Measurements from ENCODE around the gene FGF13. TPM values are rescaled to one million over a fixed set of nuclear protein-coding genes. Genes with fewer than 3 reads are reported as not detected.

FGF13 gene
- not detected for total RNA-seq

DNA sequence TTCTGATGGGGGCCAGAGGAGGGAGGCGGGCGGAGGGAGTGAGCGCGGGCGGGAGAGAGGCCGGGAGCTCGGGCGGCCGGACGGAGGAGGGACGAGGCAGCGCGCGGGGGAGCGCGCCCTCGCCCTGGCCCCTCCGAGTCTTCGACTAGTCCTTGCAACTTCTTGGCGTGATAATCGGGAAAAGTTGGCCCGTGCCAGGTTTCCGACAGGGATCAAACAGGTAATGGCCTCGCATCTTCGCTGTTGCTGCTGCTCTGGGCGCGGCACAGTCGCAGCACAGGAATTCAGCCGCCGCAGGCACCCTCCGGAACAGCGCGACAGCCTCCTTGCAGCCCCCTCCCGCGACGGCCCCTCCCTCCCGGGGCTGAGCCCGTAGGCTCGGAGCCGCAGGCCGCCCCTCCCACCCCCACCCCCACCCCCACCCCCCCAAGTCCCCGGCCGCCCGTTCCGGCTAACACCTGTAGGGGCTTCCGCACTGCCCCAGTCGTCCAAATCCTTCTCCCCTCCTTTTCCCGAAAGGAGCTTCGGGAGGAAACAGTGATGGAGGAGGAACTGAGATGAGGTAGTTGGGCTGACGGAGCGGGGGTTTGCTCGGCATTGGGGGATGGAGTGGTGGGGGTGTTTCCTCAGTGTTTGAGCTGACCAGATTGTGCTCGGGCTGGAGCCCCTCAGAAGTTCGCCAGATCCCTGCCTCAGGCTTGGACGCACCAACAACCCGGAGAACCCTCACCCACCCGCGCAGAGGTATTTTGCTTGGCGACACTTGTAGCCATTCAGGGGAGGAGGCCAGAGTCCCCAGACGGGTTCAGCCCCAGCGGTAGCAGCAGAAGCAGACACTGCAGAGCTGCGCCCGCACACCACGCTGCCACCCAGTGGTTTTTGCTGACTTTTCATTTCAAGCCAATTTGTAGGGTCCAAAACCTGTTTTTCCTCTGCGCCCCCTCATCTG lies at the start of gene FGF13:
Gene FGF13, minus strand, starts transcription at position 319 of the 949 bp plus-strand sequence. CDS start 714 bp downstream, outside the sequence.
- no peak within 1 kb of the TSS for H3K27ac Mint-ChIP-seq

DNA sequence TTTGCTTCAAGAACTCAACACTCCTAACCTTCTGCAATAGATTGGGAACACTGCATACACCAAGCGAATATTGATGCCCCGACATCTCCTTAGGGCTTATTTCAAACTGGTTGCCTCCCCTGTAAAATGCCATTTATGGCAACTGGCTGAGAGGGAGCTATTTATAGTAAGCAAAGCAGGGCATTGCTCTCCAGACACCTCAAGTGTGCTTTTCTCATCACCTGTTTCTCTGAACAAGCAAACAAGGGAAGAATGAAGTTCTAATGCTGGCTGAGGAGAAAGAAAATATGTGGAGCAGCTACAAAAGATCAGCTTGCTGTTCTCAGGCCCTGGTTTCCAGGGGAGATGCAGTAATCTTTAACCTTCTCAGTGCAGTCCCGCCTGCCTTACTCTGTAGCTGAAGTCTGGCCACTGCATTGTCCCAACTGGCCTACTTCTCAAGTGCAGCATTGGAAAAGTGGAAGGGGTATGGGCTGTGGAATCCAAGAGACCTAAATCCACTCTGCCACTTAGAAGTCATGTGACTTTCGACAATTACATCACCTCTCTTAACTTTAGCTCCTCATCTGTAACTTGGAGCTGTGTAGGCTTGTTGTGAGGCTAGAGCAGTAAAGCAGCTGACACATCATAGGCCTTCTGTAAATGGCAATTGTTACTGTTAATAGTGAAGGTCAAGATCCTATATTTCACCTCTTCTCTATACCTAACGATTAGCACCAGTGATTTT lies 47.9 kb upstream of the FGF13 start:
- DNase-seq (no peak), ATAC-seq (ENCODE audit: low read depth) (no peak)
- Mint-ChIP-seq H3K27ac (no peak overlapping the region), H3K36me3 (no peaks in the 10 kb centered on the region), H3K4me1 (no peaks in the 10 kb centered on the region), H3K27me3 (no peaks in the 10 kb centered on the region), H3K9me3 (no peaks in the 10 kb centered on the region), H3K4me3 (no peak overlapping the region)
- POLR2A ChIA-PET: no interaction called here

More for the DNA sequence above, at the start of gene FGF13:
- no peak for ATAC-seq (ENCODE audit: low read depth)
- Mint-ChIP-seq H3K4me3 (no peak within 1 kb of the TSS), H3K4me1 (no peaks in the 10 kb centered on the region), H3K36me3 (no peaks in the 10 kb centered on the region), H3K27me3 (peaks cover 33% of the 10 kb centered on the region), H3K9me3 (no peaks in the 10 kb centered on the region)
- POLR2A ChIA-PET: no interaction called here
- DNase-seq: peak; percentile 19

DNA sequence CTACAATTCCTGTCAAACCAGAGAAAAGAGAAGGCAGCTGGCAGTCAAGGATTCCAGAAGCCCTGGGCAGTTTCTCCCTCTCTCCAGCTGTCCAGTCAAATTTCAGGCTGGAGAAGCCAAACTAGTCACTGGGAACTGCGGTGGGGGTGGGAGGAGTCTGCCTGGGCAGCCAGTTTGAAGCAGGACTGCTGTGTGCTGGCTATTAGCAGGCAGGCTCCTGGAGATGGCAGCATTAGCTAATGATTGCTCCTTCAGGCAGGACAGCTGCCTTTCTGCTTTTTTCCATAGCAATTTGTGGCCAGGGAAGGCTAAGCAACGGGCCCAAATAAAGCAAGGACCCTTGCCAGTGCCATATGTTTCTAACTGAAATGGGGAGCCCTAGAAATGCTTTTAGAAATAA lies 44.7 kb upstream of the FGF13 start:
- H3K36me3 Mint-ChIP-seq: no peaks in the 10 kb centered on the region
- ATAC-seq (ENCODE audit: low read depth) (no peak), DNase-seq (no peak)
- no peak overlapping the region for H3K4me3 Mint-ChIP-seq
- POLR2A ChIA-PET: no interaction called here
- H3K27me3 Mint-ChIP-seq: no peaks in the 10 kb centered on the region
- no peaks in the 10 kb centered on the region for H3K9me3 Mint-ChIP-seq
- no peaks in the 10 kb centered on the region for H3K4me1 Mint-ChIP-seq
- H3K27ac Mint-ChIP-seq: no peak overlapping the region

DNA sequence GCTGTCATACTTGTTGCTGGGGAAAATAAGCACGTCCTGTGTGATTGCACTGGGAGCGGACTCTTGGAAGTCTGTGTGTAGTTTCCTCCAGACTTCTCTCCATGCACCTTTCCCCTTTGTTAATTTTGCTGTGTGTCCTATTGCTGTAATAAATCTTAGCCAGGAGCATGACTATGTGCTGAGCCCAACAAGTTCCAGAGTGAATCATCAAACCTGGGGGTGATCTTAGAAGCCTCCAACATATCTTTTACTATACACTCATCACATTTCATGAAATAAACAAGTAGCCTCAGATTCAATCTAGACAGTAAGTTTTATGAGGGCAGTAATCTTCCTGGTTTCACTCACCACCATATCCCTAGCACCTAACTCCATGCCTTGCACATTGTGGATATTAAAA lies 43.3 kb upstream of the FGF13 start:
- POLR2A ChIA-PET: no interaction called here
- no peaks in the 10 kb centered on the region for H3K27me3 Mint-ChIP-seq
- H3K27ac Mint-ChIP-seq: no peak overlapping the region
- no peak for DNase-seq
- no peak for ATAC-seq (ENCODE audit: low read depth)
- no peaks in the 10 kb centered on the region for H3K9me3 Mint-ChIP-seq
- no peaks in the 10 kb centered on the region for H3K36me3 Mint-ChIP-seq
- no peak overlapping the region for H3K4me3 Mint-ChIP-seq
- H3K4me1 Mint-ChIP-seq: no peaks in the 10 kb centered on the region

DNA sequence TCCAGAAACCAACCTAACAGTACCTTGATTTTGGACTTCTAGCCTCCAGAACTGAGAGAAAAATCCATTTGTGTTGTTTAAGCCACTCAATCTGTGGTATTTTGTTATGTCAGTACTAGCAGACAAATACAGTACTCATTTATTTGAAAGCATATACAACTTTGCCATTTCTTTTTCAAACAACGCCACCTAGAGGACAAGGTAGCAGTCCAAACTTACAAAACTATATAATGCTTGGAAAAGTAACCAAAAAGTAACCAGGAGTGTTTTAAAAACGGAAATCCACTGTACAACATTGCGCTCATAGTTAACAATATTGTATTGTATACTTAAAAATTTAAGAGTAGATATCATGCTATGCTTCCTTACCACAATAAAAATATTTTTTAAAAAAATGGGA lies 37.0 kb upstream of the FGF13 start:
- no peak overlapping the region for H3K27ac Mint-ChIP-seq
- no peak overlapping the region for H3K4me3 Mint-ChIP-seq
- H3K27me3 Mint-ChIP-seq: no peaks in the 10 kb centered on the region
- H3K9me3 Mint-ChIP-seq: no peaks in the 10 kb centered on the region
- H3K36me3 Mint-ChIP-seq: no peaks in the 10 kb centered on the region
- POLR2A ChIA-PET: no interaction called here
- peaks cover 1% of the 10 kb centered on the region for H3K4me1 Mint-ChIP-seq
- DNase-seq (no peak), ATAC-seq (ENCODE audit: low read depth) (no peak)

DNA sequence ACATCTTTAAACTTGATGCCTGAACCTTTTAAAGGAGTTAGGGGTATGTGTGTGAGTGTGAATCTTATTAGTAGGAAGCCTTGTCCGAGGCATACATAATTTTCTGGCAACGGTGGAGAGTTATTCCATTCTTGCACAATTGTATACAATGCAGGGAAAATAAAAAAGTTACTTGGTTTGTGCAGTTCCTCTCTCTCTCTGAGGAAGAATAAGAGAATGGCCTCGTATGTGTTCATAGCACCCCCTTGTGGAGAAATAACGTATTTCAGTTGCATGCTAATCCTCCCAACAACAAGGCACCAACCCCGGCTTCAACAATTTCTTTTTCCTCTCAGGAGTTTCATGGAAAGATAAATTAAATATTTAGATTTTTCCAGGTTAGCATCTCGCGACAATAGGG lies 33.7 kb upstream of the FGF13 start:
- no peak for ATAC-seq (ENCODE audit: low read depth)

DNA sequence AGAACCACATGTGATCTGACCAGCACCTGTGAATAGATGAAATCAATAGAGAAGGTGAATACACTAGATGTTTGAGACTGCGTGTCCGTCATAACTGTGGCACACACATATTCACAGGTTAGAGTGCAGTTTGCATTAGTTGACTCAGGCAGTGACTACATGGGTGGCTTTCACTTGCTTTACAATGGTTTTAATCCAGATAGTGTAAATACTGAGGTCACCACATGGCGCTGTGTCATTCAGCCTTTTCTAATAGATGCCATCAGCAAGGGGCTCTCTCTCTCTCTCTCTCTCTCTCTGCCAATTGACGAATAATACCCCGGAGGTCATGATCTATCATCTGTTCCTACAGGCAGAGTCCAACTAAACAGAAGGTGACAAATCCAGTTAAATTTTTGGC lies 30.7 kb upstream of the FGF13 start:
- no peak overlapping the region for H3K27ac Mint-ChIP-seq
- H3K9me3 Mint-ChIP-seq: no peaks in the 10 kb centered on the region
- no peak overlapping the region for H3K4me3 Mint-ChIP-seq
- POLR2A ChIA-PET: no interaction called here
- DNase-seq (no peak), ATAC-seq (ENCODE audit: low read depth) (no peak)
- no peaks in the 10 kb centered on the region for H3K27me3 Mint-ChIP-seq
- H3K36me3 Mint-ChIP-seq: no peaks in the 10 kb centered on the region
- peaks cover 1% of the 10 kb centered on the region for H3K4me1 Mint-ChIP-seq

More for the DNA sequence above, 33.7 kb upstream of the FGF13 start:
- Mint-ChIP-seq H3K27me3 (no peaks in the 10 kb centered on the region), H3K9me3 (no peaks in the 10 kb centered on the region), H3K4me1 (peaks cover 1% of the 10 kb centered on the region), H3K36me3 (no peaks in the 10 kb centered on the region), H3K27ac (no peak overlapping the region), H3K4me3 (no peak overlapping the region)
- no peak for DNase-seq
- POLR2A ChIA-PET: no interaction called here

DNA sequence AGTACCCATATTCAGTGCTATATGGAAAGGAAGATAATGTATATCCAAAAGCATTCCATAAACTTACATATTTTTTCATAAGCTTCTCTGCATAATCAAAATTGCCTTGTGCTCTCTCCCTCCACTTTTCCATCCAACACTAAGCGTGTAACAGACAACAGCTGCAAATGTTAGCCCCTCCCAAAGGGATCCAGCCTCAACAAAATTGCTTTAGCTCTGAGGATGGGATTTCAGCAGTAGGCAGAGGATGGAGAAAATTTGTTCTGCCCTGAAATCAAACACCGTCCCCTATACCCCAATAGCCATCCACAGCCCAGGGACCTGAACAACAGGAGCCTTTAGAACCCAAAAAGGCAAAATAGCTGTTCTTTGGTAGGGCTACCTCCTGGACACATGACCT lies 28.8 kb upstream of the FGF13 start:
- POLR2A ChIA-PET: no interaction called here

DNA sequence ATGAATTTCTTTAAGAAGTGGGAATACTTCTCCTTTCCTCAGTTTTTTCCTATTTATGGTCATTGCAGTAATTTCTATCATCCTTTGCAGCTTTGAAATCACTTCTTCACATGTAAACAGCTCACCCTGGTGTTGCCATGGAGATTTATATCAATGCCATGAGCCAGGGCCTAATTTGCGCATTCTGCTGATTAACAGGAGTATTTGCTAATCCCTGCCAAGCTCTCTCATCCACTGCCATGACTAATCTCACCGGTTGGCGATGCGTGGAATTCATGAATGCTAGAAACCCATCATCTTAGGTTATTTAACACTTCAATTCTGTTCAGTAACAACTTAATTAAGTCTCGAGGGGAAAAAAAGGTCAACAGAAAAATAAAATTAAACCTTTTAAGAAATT lies 11.8 kb upstream of the FGF13 start:
- no peaks in the 10 kb centered on the region for H3K36me3 Mint-ChIP-seq
- H3K27me3 Mint-ChIP-seq: no peaks in the 10 kb centered on the region
- ATAC-seq (ENCODE audit: low read depth) (no peak), DNase-seq (no peak)
- H3K27ac Mint-ChIP-seq: no peak overlapping the region
- no peak overlapping the region for H3K4me3 Mint-ChIP-seq
- no peaks in the 10 kb centered on the region for H3K4me1 Mint-ChIP-seq
- POLR2A ChIA-PET: no interaction called here
- no peaks in the 10 kb centered on the region for H3K9me3 Mint-ChIP-seq

More for the DNA sequence above, 28.8 kb upstream of the FGF13 start:
- Mint-ChIP-seq H3K4me1 (peaks cover 1% of the 10 kb centered on the region), H3K4me3 (no peak overlapping the region), H3K27ac (no peak overlapping the region), H3K27me3 (no peaks in the 10 kb centered on the region), H3K36me3 (no peaks in the 10 kb centered on the region), H3K9me3 (no peaks in the 10 kb centered on the region)
- ATAC-seq (ENCODE audit: low read depth): no peak
- no peak for DNase-seq

DNA sequence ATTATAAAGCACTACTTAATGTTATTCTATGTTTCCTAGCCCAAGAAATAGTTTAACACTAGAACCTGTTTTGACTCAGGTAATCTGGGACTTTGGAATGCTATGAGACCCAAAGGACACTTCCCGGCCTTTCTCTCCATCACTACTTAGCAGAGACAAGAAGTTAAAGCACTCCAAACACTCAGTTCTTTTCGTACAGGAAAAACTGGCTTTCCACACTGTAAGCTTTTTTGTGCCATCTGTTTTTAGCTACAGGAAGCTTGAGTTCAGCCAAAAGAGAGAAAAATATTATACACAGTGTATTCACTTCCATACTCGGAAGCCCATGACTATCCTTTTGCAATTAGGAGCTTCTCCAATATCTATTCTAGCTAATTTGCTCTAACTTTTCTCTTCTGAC lies 7.9 kb upstream of the FGF13 start:
- ATAC-seq (ENCODE audit: low read depth) (no peak), DNase-seq (no peak)
- no peak overlapping the region for H3K4me3 Mint-ChIP-seq
- POLR2A ChIA-PET: no interaction called here
- H3K4me1 Mint-ChIP-seq: no peaks in the 10 kb centered on the region
- H3K9me3 Mint-ChIP-seq: no peaks in the 10 kb centered on the region
- no peak overlapping the region for H3K27ac Mint-ChIP-seq
- H3K27me3 Mint-ChIP-seq: peaks cover 3% of the 10 kb centered on the region
- H3K36me3 Mint-ChIP-seq: no peaks in the 10 kb centered on the region

DNA sequence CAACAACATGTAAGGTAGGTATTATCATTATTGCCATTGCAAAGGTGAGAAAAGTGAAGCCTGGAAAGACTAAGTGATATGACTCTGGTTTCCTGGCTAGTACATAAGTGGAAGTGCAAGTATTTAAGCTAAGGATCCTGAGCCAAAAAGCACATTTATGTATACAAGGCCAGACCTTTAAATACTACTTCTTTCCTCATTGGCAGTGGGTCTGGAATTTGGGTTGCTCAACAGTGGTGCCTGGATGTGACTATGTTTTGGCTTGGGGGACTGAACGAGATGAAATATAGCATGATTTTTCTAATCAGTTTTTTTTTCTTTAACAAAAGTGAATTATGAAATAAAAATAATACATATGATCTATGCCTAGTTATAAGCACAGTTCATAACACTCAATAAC lies 7.4 kb upstream of the FGF13 start:
- no peak overlapping the region for H3K4me3 Mint-ChIP-seq
- H3K27me3 Mint-ChIP-seq: peaks cover 3% of the 10 kb centered on the region
- no peak overlapping the region for H3K27ac Mint-ChIP-seq
- H3K36me3 Mint-ChIP-seq: no peaks in the 10 kb centered on the region
- DNase-seq (no peak), ATAC-seq (ENCODE audit: low read depth) (no peak)
- no peaks in the 10 kb centered on the region for H3K4me1 Mint-ChIP-seq
- no peaks in the 10 kb centered on the region for H3K9me3 Mint-ChIP-seq
- POLR2A ChIA-PET: no interaction called here

DNA sequence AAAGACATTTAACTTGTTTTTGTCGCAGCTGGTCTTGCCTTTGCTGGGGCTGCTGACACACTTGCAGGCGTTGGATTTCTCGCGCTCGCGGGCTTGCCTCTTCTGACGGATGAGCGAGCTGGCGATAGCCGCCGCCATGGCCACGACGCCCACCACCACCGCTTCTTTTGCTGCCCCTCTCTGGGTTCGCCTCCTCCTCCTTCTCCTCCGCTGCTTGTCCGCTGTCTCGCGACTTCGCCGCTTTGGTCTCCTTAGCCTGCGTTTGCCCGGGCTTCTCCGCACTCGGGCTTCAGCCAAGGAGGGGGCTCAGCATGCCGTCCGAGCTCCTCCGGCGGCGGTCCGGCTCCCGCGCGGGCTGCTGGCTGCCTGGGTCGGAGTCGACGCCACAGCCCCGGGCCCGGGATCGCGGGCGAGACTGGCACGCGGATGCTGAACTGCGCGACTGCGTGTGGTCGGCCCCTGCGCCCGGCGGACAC lies 613 bp downstream of the FGF13 start:
- ATAC-seq (ENCODE audit: low read depth) (no peak), DNase-seq (no peak)
- Mint-ChIP-seq H3K4me3 (no peak overlapping the region), H3K9me3 (no peaks in the 10 kb centered on the region), H3K36me3 (no peaks in the 10 kb centered on the region), H3K27ac (no peak overlapping the region), H3K27me3 (peaks cover 33% of the 10 kb centered on the region), H3K4me1 (no peaks in the 10 kb centered on the region)
- POLR2A ChIA-PET: no interaction called here

DNA sequence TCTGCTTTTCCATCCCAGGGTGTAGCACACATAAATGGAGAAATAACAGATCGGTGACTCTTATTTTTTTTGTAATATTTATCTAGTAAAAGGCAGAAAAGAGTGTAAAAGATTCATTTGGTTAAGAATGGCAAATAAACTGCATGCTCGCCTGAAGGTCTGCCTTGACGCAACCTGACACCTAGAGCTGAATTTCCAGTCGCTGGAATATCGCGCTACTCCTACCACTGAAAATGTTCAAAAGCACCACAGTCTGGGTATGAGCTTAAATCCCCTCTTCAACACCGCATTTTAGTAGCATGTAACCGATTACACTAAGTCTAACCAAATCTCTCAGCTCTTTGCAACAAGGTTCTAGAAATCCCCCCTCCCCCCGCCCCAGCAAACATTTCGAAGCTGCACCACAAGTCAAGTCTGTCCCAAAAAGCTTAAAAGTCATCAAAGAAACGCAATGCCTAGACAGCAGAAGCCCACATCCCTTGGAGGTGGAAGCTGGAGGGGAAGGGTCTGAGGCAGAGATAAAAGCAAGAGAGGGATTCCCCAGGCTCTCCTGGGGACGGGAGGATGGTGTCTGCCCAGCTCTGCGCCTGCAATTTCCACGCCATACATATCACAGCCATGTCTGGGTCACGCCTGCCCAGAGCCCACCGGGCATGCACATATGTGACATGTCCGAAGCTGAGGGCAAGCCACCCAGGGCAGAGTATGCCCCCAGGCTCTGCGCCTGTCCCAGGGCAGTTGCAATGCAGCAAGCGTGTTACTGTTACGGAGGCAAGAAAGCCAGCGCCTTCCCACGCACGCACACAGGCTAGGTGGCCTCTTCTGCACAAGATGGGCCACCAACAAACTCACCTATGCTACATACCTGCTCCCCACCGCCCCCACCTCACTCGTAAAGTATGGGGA lies 1.4 kb downstream of the FGF13 start:
- Mint-ChIP-seq H3K36me3 (no peaks in the 10 kb centered on the region), H3K4me3 (no peak overlapping the region), H3K9me3 (no peaks in the 10 kb centered on the region), H3K27ac (no peak overlapping the region), H3K27me3 (peaks cover 33% of the 10 kb centered on the region), H3K4me1 (no peaks in the 10 kb centered on the region)
- POLR2A ChIA-PET: no interaction called here
- DNase-seq: no peak
- ATAC-seq (ENCODE audit: low read depth): no peak
